Measurements from ENCODE around the gene XPNPEP1.

XPNPEP1 gene

GRCh38 chr10:109861081-109861480 is 62.2 kb downstream of the XPNPEP1 start:
- DNase-seq = no peak

- no peak for DNase-seq
Observed at GRCh38 chr10:109859221-109859620, 64.1 kb downstream of the XPNPEP1 start.

- no peak for DNase-seq
Observed at GRCh38 chr10:109855746-109856145, 67.6 kb downstream of the XPNPEP1 start.

- DNase-seq = no peak
Observed at GRCh38 chr10:109853921-109854320, 69.4 kb downstream of the XPNPEP1 start.

GRCh38 chr10:109852475-109853037 is 70.8 kb downstream of the XPNPEP1 start:
- DNase-seq = peak; percentile 57 to 71

- no peak for DNase-seq
Observed at GRCh38 chr10:109851616-109852474, 71.5 kb downstream of the XPNPEP1 start.

GRCh38 chr10:109846832-109847231 is 76.5 kb downstream of the XPNPEP1 start:
- DNase-seq = no peak

- DNase-seq = no peak
Observed at GRCh38 chr10:109845308-109845707, 78.0 kb downstream of the XPNPEP1 start.

GRCh38 chr10:109838592-109839244 is 84.6 kb downstream of the XPNPEP1 start:
- DNase-seq = no peak

GRCh38 chr10:109837384-109837783 is 85.9 kb downstream of the XPNPEP1 start:
- no peak for DNase-seq

- DNase-seq = no peak
Observed at GRCh38 chr10:109835257-109835656, 88.1 kb downstream of the XPNPEP1 start.

GRCh38 chr10:109831846-109832245 is 91.5 kb downstream of the XPNPEP1 start:
- no peak for DNase-seq

GRCh38 chr10:109824206-109824605 is 99.1 kb downstream of the XPNPEP1 start:
- no peak for DNase-seq

GRCh38 chr10:109823196-109823595 is 100.1 kb downstream of the XPNPEP1 start:
- no peak for DNase-seq

GRCh38 chr10:109821672-109822071 is 101.6 kb downstream of the XPNPEP1 start:
- DNase-seq = no peak

GRCh38 chr10:109820620-109821405 is 102.5 kb downstream of the XPNPEP1 start:
- DNase-seq = no peak

GRCh38 chr10:109819807-109820206 is 103.5 kb downstream of the XPNPEP1 start:
- DNase-seq = no peak
